ENCODE results near the gene CST11. TPM values are rescaled to one million over a fixed set of nuclear protein-coding genes. Genes with fewer than 3 reads are reported as not detected.

Gene CST11
- total and polyA plus RNA-seq, 10 of the 15 experiments (the other 5 are each of a cell fraction or from before 2014, with no cell fraction given) = 0.33 TPM; not detected in 9

DNA sequence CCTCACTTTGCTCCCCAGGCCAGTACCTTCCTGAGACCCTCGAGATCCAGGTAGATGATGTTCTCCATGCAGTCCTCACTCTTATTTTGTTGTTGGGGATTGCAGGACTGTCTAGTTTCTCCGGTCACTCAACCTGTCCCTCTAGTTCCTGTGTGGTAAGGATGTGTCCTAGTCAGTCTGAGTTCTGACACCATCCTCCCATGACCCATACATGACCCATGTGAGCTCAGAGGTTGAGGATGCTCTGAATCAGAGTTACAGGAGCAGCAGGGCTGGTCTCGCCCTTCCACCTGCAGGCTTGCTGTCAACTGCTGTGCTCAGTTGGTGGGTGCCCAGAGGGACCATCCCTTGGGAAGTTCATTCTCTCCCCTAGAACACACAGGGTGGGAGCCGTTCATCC, 26.4 kb upstream of the CST11 start:
- ChIA-PET POLR2A (no interaction called here), RAD21 (ENCODE audit: unreplicated experiment) (no interaction called here), CTCF (no interaction called here), SMC1A (ENCODE audit: uncharacterized antibody, unreplicated experiment) (no interaction called here)
- no peaks in the 10 kb centered on the region for H4K20me1 ChIP-seq (ENCODE audit: control insufficient read depth, insufficient read depth)
- 9% methylated on average over 4 of the region's 4 CpGs for WGBS (ENCODE audit: insufficient coverage, insufficient replicate concordance, low lambda C conversion rate, missing lambda C conversion rate)
- FAIRE-seq (no peak), DNase-seq (ENCODE audit: low read depth, low spot score) (no peak), ATAC-seq (no peak)
- no peaks in the 10 kb centered on the region for H3K27me3 ChIP-seq (replicated peaks in 1 of 2; ENCODE audit: control insufficient read depth in 2 of 2, insufficient read depth in 2 of 2, low read length in 1 of 2)
- no peak overlapping the region for H2AFZ ChIP-seq (ENCODE audit: control insufficient read depth, low read depth, low read length)
- no peak overlapping the region for H3K27ac ChIP-seq (ENCODE audit: control insufficient read depth, insufficient read depth)
- BruUV-seq (replicated peaks) = no TSS peak
- in situ Hi-C loops (cut with MboI) (loop anchor here (10.0 kb wide), 1 partner anchor 64 kb away; no protein-coding TSS in a partner anchor), intact Hi-C loops (cut with micrococcal nuclease; ENCODE audit: unreplicated experiment) (no loop called here)
- no peak overlapping the region for H3K4me3 ChIP-seq
- no peak overlapping the region for H3K9ac ChIP-seq (ENCODE audit: control insufficient read depth, insufficient read depth, low read length)
- H3K36me3 ChIP-seq (ENCODE audit: control insufficient read depth in 2 of 2, insufficient read depth in 2 of 2, low read length in 1 of 2) = no peaks in the 10 kb centered on the region
- H3K4me1 ChIP-seq (ENCODE audit: control insufficient read depth, insufficient read depth, low read length) = no peaks in the 10 kb centered on the region
- TF ChIP-seq MEF2B (IDR thresholded peaks at IDR 0.05; ENCODE audit: partially characterized antibody, poor library complexity, severe bottlenecking) = no peak
- TF ChIP-seq POLR2AphosphoS2 (IDR thresholded peaks at IDR 0.05; ENCODE audit: low read depth, low read length) = no peak
- no peak for TF ChIP-seq SREBF1 (IDR thresholded peaks at IDR 0.05; ENCODE audit: low read length)
- no peak for TF ChIP-seq SMAD5 (IDR thresholded peaks at IDR 0.05; ENCODE audit: low read depth)
- TF ChIP-seq POLR2A (IDR thresholded peaks at IDR 0.05; ENCODE audit: low read depth, low read length) = no peak
- TF ChIP-seq NRF1 (conservative IDR thresholded peaks at IDR 0.05; ENCODE audit: low read depth, low read length) = no peak
- no peak for TF ChIP-seq TARDBP (IDR thresholded peaks at IDR 0.05; ENCODE audit: borderline replicate concordance)
- no peak for TF ChIP-seq RELA (IDR thresholded peaks at IDR 0.05; ENCODE audit: borderline replicate concordance, partially characterized antibody)
- TF ChIP-seq JUNB (IDR thresholded peaks at IDR 0.05) = no peak
- TF ChIP-seq MXI1 (IDR thresholded peaks at IDR 0.05; ENCODE audit: low read depth, low read length) = no peak
- no peak for TF ChIP-seq SIX5 (IDR thresholded peaks at IDR 0.05; ENCODE audit: low read depth, low read length, severe bottlenecking)
- no peak for TF ChIP-seq NFYA (IDR thresholded peaks at IDR 0.05; ENCODE audit: borderline replicate concordance, low read depth, low read length)
- TF ChIP-seq E2F8 (IDR thresholded peaks at IDR 0.05; ENCODE audit: low read depth, partially characterized antibody) = no peak
- no peak for TF ChIP-seq ZNF217 (IDR thresholded peaks at IDR 0.05)
- H3K4me2 ChIP-seq (ENCODE audit: control insufficient read depth, insufficient read depth) = no peak overlapping the region
- no peaks in the 10 kb centered on the region for H3K79me2 ChIP-seq (ENCODE audit: control insufficient read depth, insufficient read depth, low read length)
- no peaks in the 10 kb centered on the region; the same call in 2 of the 3 replicates for H3K9me3 ChIP-seq (replicated peaks; ENCODE audit: control insufficient read depth, insufficient read depth, low read length)
